NCI-H460 (cell line): ENCODE data around the gene PYGB. TPM values are rescaled to one million over a fixed set of nuclear protein-coding genes. Genes with fewer than 3 reads are reported as not detected.

Source experiments
- DNase-seq: peaks from one replicate; pipeline ENCODE4 v3.0.0-alpha.2; 2016; ENCODE audit warnings: low read depth; ENCODE audit errors: extremely low read depth
- total RNA-seq: library from RNA; depleted of rRNA; stranded (reverse); fragments of >200 nt; shearing (Covaris generic); gene quantifications from 2 replicates; pipeline ENCODE4 v1.2.3, GENCODE V29; 2014

PYGB gene
- total RNA-seq, 1 experiment from 2014 or later, result 453 TPM

GRCh38 chr20:25279403-25279802 lies 31.5 kb downstream of the PYGB start:
- no peak for DNase-seq

GRCh38 chr20:25280051-25280573 lies 32.2 kb downstream of the PYGB start:
- no peak for DNase-seq

GRCh38 chr20:25280574-25281535 lies 33.0 kb downstream of the PYGB start:
- no peak for DNase-seq

- no peak for DNase-seq
Observed at GRCh38 chr20:25281541-25281991, 33.7 kb downstream of the PYGB start.

- no peak for DNase-seq
Observed at GRCh38 chr20:25282034-25282781, 34.3 kb downstream of the PYGB start.

GRCh38 chr20:25282796-25283195 lies 34.9 kb downstream of the PYGB start:
- DNase-seq, result no peak

GRCh38 chr20:25283221-25283951 lies 35.5 kb downstream of the PYGB start:
- DNase-seq, result no peak

- no peak for DNase-seq
Observed at GRCh38 chr20:25284131-25284601, 36.3 kb downstream of the PYGB start.

GRCh38 chr20:25285091-25285647 lies 37.3 kb downstream of the PYGB start:
- DNase-seq, result no peak

GRCh38 chr20:25285856-25286798 lies 38.2 kb downstream of the PYGB start:
- no peak for DNase-seq

- no peak for DNase-seq
Observed at GRCh38 chr20:25286917-25287316, 39.0 kb downstream of the PYGB start.

- DNase-seq, result no peak
Observed at GRCh38 chr20:25287631-25288290, 39.9 kb downstream of the PYGB start.

GRCh38 chr20:25288291-25289181 lies 40.7 kb downstream of the PYGB start:
- DNase-seq, result no peak

GRCh38 chr20:25289886-25290597 lies 42.2 kb downstream of the PYGB start:
- DNase-seq, result no peak

- no peak for DNase-seq
Observed at GRCh38 chr20:25290646-25291431, 43.0 kb downstream of the PYGB start.
